Central memory CD8-positive, alpha-beta T cell (primary cell): ENCODE measurements around the gene SC5D.

Source experiments
- ATAC-seq: fragments of 150-1000 bp; cut with Tn5 transposase; replicated peaks from 2 replicates; pipeline ENCODE4 v1.10.0; 2022; ENCODE audit warnings: mild to moderate bottlenecking, moderate FRiP score, moderate number of reproducible peaks; ENCODE audit not compliant: poor library complexity, severe bottlenecking; ENCODE audit errors: extremely low read depth
- DNase-seq, 2 donors: peaks; one replicate each; pipeline ENCODE4 v3.0.0; 2021; ENCODE audit warnings: low spot score in 2 of 2
- H3K27ac Mint-ChIP-seq: one replicate; pipeline ENCODE4 v1.8.0; 2022; ENCODE audit warnings: low read depth, mild to moderate bottlenecking, moderate library complexity, mixed read lengths
- H3K27me3 Mint-ChIP-seq: one replicate; pipeline ENCODE4 v1.8.0; 2022; ENCODE audit warnings: mixed read lengths
- H3K36me3 Mint-ChIP-seq: one replicate; pipeline ENCODE4 v1.8.0; 2022; ENCODE audit warnings: mild to moderate bottlenecking, moderate library complexity, mixed read lengths; ENCODE audit not compliant: insufficient read depth
- H3K4me1 Mint-ChIP-seq: one replicate; pipeline ENCODE4 v1.8.0; 2022; ENCODE audit warnings: mixed read lengths
- H3K4me3 Mint-ChIP-seq: one replicate; pipeline ENCODE4 v1.8.0; 2022; ENCODE audit warnings: mild to moderate bottlenecking, moderate library complexity, mixed read lengths
- H3K9me3 Mint-ChIP-seq: one replicate; pipeline ENCODE4 v1.8.0; 2022; ENCODE audit warnings: mixed read lengths

SC5D gene

GRCh38 chr11:121338536-121338935, 46.0 kb downstream of the SC5D start:
- H3K4me1 Mint-ChIP-seq, result peaks cover 14% of the 10 kb centered on the region
- no peak for DNase-seq

DNA sequence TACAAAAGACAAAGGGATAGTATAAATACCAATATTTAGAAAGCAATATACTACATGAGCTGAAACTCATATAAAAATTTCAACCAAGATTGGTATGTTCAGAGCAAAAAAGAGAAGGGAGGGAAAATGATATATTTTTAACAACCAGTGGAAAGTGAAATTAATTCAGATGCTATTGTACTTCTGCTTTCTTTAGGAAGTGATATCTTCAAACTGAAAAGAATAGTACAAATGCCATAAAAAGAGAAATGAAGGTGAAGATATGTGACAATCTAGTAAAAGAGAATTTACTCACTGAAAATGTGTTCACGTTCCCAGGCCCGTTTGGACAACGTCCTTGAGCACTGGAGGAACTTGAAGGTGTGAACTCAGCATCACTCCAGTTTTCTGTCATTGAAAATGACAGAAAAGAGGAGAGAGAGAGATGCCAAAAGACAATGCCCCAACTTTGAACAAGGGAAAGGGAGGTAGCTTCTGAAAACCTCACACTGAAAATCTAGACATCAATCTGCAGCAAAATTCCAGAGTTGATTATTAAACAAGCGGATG, 47.5 kb downstream of the SC5D start:
- DNase-seq (no peak), ATAC-seq (no peak)
- H3K36me3 Mint-ChIP-seq, result peaks cover 2% of the 10 kb centered on the region
- H3K27ac Mint-ChIP-seq, result no peak overlapping the region
- H3K4me1 Mint-ChIP-seq, result peaks cover 14% of the 10 kb centered on the region
- H3K27me3 Mint-ChIP-seq, result no peaks in the 10 kb centered on the region
- H3K9me3 Mint-ChIP-seq, result no peaks in the 10 kb centered on the region
- no peak overlapping the region for H3K4me3 Mint-ChIP-seq

More at GRCh38 chr11:121338536-121338935, 46.0 kb downstream of the SC5D start:
- H3K27ac Mint-ChIP-seq, result no peak overlapping the region
- H3K4me3 Mint-ChIP-seq, result no peak overlapping the region
- H3K9me3 Mint-ChIP-seq, result no peaks in the 10 kb centered on the region
- no peak for ATAC-seq
- peaks cover 2% of the 10 kb centered on the region for H3K36me3 Mint-ChIP-seq
- H3K27me3 Mint-ChIP-seq, result no peaks in the 10 kb centered on the region

GRCh38 chr11:121341609-121342008, 49.0 kb downstream of the SC5D start:
- Mint-ChIP-seq H3K27ac (no peak overlapping the region), H3K4me1 (peaks cover 9% of the 10 kb centered on the region), H3K27me3 (no peaks in the 10 kb centered on the region), H3K9me3 (no peaks in the 10 kb centered on the region), H3K4me3 (no peak overlapping the region), H3K36me3 (peaks cover 2% of the 10 kb centered on the region)
- ATAC-seq (no peak), DNase-seq (no peak)

- Mint-ChIP-seq H3K27ac (no peak overlapping the region), H3K4me3 (no peak overlapping the region), H3K27me3 (no peaks in the 10 kb centered on the region), H3K4me1 (no peaks in the 10 kb centered on the region), H3K36me3 (peaks cover 2% of the 10 kb centered on the region), H3K9me3 (no peaks in the 10 kb centered on the region)
- ATAC-seq, result no peak
- no peak for DNase-seq
Measured at GRCh38 chr11:121344824-121345223, 52.3 kb downstream of the SC5D start.

GRCh38 chr11:121347094-121347493, 54.5 kb downstream of the SC5D start:
- H3K27ac Mint-ChIP-seq, result no peak overlapping the region
- no peaks in the 10 kb centered on the region for H3K9me3 Mint-ChIP-seq
- H3K27me3 Mint-ChIP-seq, result no peaks in the 10 kb centered on the region
- no peak overlapping the region for H3K4me3 Mint-ChIP-seq
- ATAC-seq, result no peak
- H3K4me1 Mint-ChIP-seq, result no peaks in the 10 kb centered on the region
- no peak for DNase-seq
- H3K36me3 Mint-ChIP-seq, result peaks cover 2% of the 10 kb centered on the region

DNA sequence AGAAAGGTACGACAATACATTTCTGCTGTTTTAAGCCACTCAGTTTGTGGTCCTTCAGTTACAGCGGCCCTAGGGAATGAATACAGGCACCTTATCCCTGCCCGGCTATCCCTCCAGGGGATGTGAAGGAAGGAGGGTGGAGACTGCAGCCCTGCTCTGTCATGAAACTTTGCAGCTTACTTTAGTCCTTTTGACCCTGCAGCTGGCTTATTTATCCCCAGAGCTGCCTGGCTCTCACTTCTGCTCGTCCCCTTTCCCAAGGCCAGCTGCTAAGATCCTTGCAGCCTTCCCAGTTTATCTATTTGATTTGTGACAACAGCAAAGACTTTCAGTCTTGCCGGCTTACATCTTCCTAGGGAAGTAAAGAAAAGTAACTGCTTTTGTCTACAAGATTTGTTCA, 55.2 kb downstream of the SC5D start:
- ATAC-seq (no peak), DNase-seq (no peak)
- H3K4me3 Mint-ChIP-seq, result no peak overlapping the region
- H3K27me3 Mint-ChIP-seq, result no peaks in the 10 kb centered on the region
- no peaks in the 10 kb centered on the region for H3K36me3 Mint-ChIP-seq
- H3K27ac Mint-ChIP-seq, result no peak overlapping the region
- H3K9me3 Mint-ChIP-seq, result no peaks in the 10 kb centered on the region
- H3K4me1 Mint-ChIP-seq, result no peaks in the 10 kb centered on the region

DNA sequence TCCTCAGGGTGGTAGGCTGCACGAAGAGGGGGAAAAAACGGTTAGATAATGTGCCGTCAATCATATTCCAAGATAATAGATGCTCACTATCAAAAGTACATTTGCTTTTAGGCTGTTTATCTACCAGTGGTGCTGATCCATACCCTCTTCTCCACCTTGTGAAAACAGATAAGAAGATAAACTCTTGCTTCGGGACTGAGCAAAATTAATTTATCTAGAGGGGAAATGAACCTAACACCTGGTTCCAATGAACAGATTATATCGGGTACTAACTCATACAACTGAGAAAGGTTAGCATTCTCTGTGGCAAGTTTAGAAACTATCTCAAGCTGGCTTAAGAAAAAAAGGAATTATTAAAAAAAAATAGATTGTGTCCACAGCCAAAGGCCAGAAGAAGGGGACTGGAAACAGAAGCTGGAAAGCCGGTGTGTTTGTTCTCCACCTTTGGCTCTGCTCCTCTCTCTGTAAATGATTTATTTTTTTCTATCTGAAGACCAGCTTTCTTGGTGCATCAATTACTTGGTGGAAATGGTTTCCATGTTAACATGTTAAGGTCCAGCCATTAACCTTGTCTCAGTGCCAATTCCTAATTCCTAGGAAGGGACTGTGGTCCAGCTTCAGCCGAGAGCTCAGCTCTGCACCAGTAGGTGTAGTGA, 55.8 kb downstream of the SC5D start:
- Mint-ChIP-seq H3K4me3 (no peak overlapping the region), H3K9me3 (no peaks in the 10 kb centered on the region), H3K27me3 (no peaks in the 10 kb centered on the region), H3K27ac (no peak overlapping the region), H3K4me1 (no peaks in the 10 kb centered on the region), H3K36me3 (no peaks in the 10 kb centered on the region)
- ATAC-seq (no peak), DNase-seq (no peak)

DNA sequence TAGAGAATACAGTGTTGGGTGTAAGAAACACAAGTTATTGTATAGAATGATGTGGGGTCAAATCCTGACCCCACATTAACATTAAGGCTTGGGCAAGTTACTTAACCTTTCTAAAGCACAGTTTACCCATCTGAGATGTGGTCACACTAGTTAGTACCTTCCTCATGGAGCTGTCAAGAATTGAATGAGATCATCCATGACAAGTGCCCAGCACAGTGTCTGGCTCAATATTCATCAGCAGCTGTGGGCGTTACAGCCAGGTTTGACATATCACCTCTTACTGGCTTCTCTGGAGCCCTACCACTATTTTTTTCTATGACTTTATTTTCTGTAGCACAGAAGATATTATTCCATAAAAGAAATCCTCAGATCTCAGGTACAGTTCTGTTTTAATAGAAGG, 57.2 kb downstream of the SC5D start:
- Mint-ChIP-seq H3K36me3 (no peaks in the 10 kb centered on the region), H3K4me3 (no peak overlapping the region), H3K27me3 (no peaks in the 10 kb centered on the region), H3K9me3 (no peaks in the 10 kb centered on the region), H3K27ac (no peak overlapping the region), H3K4me1 (no peaks in the 10 kb centered on the region)
- ATAC-seq (no peak), DNase-seq (no peak)

GRCh38 chr11:121350314-121351082, 57.9 kb downstream of the SC5D start:
- no peak for ATAC-seq
- DNase-seq, result no peak
- H3K27me3 Mint-ChIP-seq, result no peaks in the 10 kb centered on the region
- H3K27ac Mint-ChIP-seq, result no peak overlapping the region
- no peaks in the 10 kb centered on the region for H3K9me3 Mint-ChIP-seq
- no peaks in the 10 kb centered on the region for H3K36me3 Mint-ChIP-seq
- no peak overlapping the region for H3K4me3 Mint-ChIP-seq
- no peaks in the 10 kb centered on the region for H3K4me1 Mint-ChIP-seq

- no peaks in the 10 kb centered on the region for H3K27me3 Mint-ChIP-seq
- no peaks in the 10 kb centered on the region for H3K36me3 Mint-ChIP-seq
- H3K4me3 Mint-ChIP-seq, result no peak overlapping the region
- H3K9me3 Mint-ChIP-seq, result no peaks in the 10 kb centered on the region
- H3K4me1 Mint-ChIP-seq, result no peaks in the 10 kb centered on the region
- DNase-seq (no peak), ATAC-seq (no peak)
- no peak overlapping the region for H3K27ac Mint-ChIP-seq
Measured at GRCh38 chr11:121351083-121351630, 58.6 kb downstream of the SC5D start.

DNA sequence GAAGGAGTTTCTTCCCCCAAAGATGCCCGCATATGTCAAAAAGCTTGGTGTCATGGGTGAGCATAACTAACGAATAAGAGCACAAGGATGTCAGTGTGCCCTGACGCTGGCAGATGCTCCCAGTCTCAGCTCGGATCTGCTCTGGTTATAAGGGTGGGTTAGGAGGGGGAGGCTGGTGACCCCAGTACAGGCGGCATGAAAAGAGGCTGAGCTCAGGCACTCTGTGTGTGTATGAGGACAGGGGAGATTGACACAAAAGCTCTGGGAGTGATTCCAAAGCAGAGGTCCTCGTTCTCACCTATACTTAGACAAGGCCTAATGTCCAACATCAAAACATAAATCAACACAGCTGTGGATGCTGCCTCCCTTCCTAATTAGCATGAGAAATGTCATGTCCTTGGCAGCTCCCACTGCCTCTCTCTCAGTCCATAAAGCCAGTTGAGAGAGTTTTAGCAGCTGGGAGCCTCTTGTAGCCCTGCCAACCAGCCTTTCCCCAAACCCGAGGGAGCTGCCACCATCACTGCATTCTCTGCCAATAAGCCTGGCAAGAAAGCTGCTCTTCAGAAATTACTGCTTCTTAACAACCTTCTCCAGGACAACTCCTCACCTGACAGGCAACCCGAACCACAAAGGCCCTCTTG, 59.8 kb downstream of the SC5D start:
- H3K4me1 Mint-ChIP-seq, result no peaks in the 10 kb centered on the region
- no peaks in the 10 kb centered on the region for H3K36me3 Mint-ChIP-seq
- no peaks in the 10 kb centered on the region for H3K9me3 Mint-ChIP-seq
- H3K27ac Mint-ChIP-seq, result no peak overlapping the region
- H3K4me3 Mint-ChIP-seq, result no peak overlapping the region
- peaks cover 7% of the 10 kb centered on the region for H3K27me3 Mint-ChIP-seq
- DNase-seq (no peak), ATAC-seq (no peak)

- ATAC-seq, result no peak
- H3K4me3 Mint-ChIP-seq, result no peak overlapping the region
Measured at GRCh38 chr11:121354192-121354591, 61.6 kb downstream of the SC5D start.

More at GRCh38 chr11:121354192-121354591, 61.6 kb downstream of the SC5D start:
- Mint-ChIP-seq H3K9me3 (no peaks in the 10 kb centered on the region), H3K36me3 (no peaks in the 10 kb centered on the region), H3K27ac (no peak overlapping the region), H3K4me1 (no peaks in the 10 kb centered on the region), H3K27me3 (peaks cover 10% of the 10 kb centered on the region)
- no peak for DNase-seq
